WERI-Rb-1 (cell line): ENCODE results near the gene DYNC1I1.

Experiments used
- DNase-seq: peaks from one replicate; pipeline ENCODE4 v3.0.0-alpha.2; 2020
- H3K27ac ChIP-seq: fragments of 250-450 bp; sonication (Bioruptor Pico); 2 replicates; pipeline ENCODE4 v1.5.1; 2020; ENCODE audit warnings: mild to moderate bottlenecking, moderate library complexity
- H3K27me3 ChIP-seq: fragments of 250-450 bp; sonication (Bioruptor Pico); 2 replicates; pipeline ENCODE4 v1.5.1; 2021; ENCODE audit warnings: mild to moderate bottlenecking, low read depth, moderate library complexity; ENCODE audit not compliant: insufficient read depth, severe bottlenecking
- H3K36me3 ChIP-seq: fragments of 250-450 bp; sonication (Bioruptor Pico); 2 replicates; pipeline ENCODE4 v1.5.1; 2020; ENCODE audit warnings: mild to moderate bottlenecking, moderate library complexity
- H3K4me3 ChIP-seq: 2 replicates; pipeline ENCODE4 v1.5.1; 2011; ENCODE audit warnings: low read depth, mild to moderate bottlenecking, control low read depth, low read length
- H3K9me3 ChIP-seq: fragments of 250-450 bp; sonication (Bioruptor Pico); 2 replicates; pipeline ENCODE4 v1.5.1; 2021; ENCODE audit warnings: mild to moderate bottlenecking, moderate library complexity; ENCODE audit not compliant: severe bottlenecking
- TF ChIP-seq, protein P1 (sequence below): IDR thresholded peaks from 2 replicates; pipeline ENCODE4 v1.5.1; 2011; ENCODE audit warnings: low read depth, mild to moderate bottlenecking, control low read depth, inconsistent platforms, low read length

Gene DYNC1I1

DNA sequence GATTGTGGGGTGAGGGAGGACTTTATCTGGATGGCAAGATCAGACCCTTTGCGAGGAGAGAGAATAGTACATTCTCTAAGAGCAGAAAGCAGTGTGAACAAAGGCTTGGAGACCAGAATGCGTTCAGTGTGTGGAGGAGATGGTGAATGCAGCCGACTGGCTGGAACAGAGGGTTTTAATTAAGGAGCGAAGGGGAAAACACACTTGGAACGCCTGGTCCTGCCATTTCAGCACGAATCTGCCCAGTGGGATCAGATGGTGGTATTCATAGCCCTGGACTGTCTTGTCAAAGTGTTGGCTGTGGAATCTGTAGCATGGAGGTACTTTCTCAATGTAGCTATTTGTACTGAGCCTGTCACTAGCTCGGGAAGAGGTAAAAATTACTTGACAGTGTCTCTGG lies 288.7 kb downstream of the DYNC1I1 start:
- no peak for DNase-seq
- Histone ChIP-seq H3K4me3 (no peak overlapping the region), H3K27ac (no peak overlapping the region), H3K9me3 (no peaks in the 10 kb centered on the region), H3K27me3 (no peaks in the 10 kb centered on the region), H3K36me3 (no peaks in the 10 kb centered on the region)
- TF ChIP-seq, protein P1, sequence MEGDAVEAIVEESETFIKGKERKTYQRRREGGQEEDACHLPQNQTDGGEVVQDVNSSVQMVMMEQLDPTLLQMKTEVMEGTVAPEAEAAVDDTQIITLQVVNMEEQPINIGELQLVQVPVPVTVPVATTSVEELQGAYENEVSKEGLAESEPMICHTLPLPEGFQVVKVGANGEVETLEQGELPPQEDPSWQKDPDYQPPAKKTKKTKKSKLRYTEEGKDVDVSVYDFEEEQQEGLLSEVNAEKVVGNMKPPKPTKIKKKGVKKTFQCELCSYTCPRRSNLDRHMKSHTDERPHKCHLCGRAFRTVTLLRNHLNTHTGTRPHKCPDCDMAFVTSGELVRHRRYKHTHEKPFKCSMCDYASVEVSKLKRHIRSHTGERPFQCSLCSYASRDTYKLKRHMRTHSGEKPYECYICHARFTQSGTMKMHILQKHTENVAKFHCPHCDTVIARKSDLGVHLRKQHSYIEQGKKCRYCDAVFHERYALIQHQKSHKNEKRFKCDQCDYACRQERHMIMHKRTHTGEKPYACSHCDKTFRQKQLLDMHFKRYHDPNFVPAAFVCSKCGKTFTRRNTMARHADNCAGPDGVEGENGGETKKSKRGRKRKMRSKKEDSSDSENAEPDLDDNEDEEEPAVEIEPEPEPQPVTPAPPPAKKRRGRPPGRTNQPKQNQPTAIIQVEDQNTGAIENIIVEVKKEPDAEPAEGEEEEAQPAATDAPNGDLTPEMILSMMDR, result no peak

DNA sequence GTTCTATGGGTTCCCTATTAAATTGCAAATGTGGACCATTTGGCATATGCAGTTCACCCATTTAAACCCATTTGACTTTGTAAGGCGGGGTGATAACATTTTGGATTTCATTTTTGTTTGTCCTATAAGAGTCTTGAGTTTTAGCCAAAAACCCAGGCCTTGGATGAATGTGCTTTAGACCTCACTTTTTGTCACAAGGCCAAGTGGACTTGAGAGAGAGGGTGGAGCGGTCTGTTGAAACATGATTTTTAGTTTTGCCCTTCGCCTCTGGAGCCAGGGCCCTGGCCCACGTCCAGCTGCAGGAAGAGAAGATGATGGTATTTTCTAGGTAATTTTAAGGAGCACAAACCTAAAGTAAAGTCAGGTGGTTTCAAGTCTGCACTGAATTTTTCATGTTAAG lies 289.5 kb downstream of the DYNC1I1 start:
- DNase-seq, result no peak
- Histone ChIP-seq H3K36me3 (no peaks in the 10 kb centered on the region), H3K9me3 (no peaks in the 10 kb centered on the region), H3K27me3 (no peaks in the 10 kb centered on the region), H3K27ac (no peak overlapping the region), H3K4me3 (no peak overlapping the region)
- TF ChIP-seq, protein P1, result no peak

DNA sequence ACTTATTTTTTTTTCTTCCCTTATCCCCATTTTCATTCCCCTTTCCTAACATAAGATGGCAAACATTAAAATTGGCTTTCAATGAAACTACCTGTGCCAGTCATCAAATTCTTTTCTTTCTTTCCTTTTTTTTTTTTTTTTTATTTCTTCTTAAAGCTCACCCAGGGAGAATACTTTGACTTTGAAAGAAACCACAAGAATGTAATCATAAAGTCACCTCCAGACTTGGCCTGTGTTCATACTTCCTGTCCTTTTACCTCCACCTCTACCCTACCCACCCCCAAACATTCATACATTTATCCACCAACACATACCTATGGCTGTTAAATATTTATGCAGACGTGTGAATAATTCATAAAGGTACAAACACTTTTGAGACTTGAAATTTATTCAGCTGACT lies 295.0 kb downstream of the DYNC1I1 start:
- DNase-seq, result no peak
- Histone ChIP-seq H3K27me3 (no peaks in the 10 kb centered on the region), H3K27ac (no peak overlapping the region; the same call in 1 of the 2 replicates), H3K36me3 (no peaks in the 10 kb centered on the region), H3K9me3 (no peaks in the 10 kb centered on the region), H3K4me3 (no peak overlapping the region)
- TF ChIP-seq, protein P1, result no peak

DNA sequence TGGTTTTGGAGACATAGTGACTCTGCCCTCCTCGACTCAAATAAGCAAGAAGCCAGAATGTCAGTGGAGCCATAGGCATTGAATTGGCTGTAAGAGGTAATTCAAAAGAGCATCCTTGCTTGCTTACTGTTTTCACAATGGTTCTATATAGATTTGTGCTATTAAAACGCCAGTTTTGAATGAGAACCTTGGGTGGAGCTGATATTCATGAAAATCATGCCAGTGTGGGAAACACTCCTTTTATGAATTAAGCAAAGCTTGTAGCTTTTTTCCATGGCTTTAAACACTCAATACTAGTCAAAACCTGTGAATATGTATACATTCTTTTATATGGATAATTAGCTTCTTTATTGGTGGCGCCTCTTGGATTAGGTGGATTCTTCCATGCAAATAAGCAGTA lies 297.0 kb downstream of the DYNC1I1 start:
- TF ChIP-seq, protein P1, result no peak
- DNase-seq, result no peak
- H3K9me3 ChIP-seq, result no peaks in the 10 kb centered on the region

DNA sequence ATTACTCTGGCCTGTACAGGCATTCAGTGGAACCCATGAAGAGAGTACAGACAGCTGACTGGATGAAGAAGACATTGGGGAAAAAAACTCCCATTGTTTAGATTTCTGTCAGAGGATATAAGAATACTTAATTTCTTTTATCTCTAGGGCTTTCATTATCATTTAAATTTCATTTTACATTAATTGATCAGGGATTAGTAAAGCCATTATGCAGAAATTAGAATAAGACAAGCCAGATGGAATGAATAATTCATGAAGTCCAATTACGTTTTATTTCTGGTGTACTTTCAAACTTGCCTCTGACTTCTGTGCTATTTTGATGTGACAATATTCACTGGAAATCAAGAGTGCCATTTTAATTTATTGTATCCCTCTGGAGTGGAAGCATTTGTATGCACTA lies 302.5 kb downstream of the DYNC1I1 start:
- TF ChIP-seq, protein P1, result no peak
- H3K27me3 ChIP-seq, result no peaks in the 10 kb centered on the region
- no peaks in the 10 kb centered on the region for H3K36me3 ChIP-seq
- H3K27ac ChIP-seq, result no peak overlapping the region
- DNase-seq, result no peak
- H3K9me3 ChIP-seq, result no peaks in the 10 kb centered on the region
- no peak overlapping the region for H3K4me3 ChIP-seq

More for the DNA sequence above, 297.0 kb downstream of the DYNC1I1 start:
- no peaks in the 10 kb centered on the region for H3K27me3 ChIP-seq
- no peak overlapping the region for H3K4me3 ChIP-seq
- H3K36me3 ChIP-seq, result no peaks in the 10 kb centered on the region
- no peak overlapping the region for H3K27ac ChIP-seq
